SK-N-SH (cell line): ENCODE measurements around the gene STK35. TPM values are rescaled to one million over a fixed set of nuclear protein-coding genes. Genes with fewer than 3 reads are reported as not detected.

Experiments used
- CTCF ChIA-PET: fragments of 300-600, 350-600 bp; formaldehyde crosslinking; extraction: SDS; loops from one replicate; lab custom pipeline; 2021; lab: Yijun Ruan, JAX
- POLR2A ChIA-PET: fragments of 350-600 bp; sonication (Branson Sonifier 250); formaldehyde crosslinking; extraction: SDS; loops from one replicate; lab custom pipeline; 2020; ENCODE audit warnings: antibody characterized with exemption, inconsistent platforms; lab: Yijun Ruan, JAX
- DNase-seq: peaks from one replicate; pipeline ENCODE4 v3.0.0; 2012
- H2AFZ ChIP-seq: fragments of 200-600 bp; sonication (generic); 2 replicates; pipeline ENCODE4 v1.8.1; 2016; ENCODE audit warnings: antibody characterized with exemption, mild to moderate bottlenecking, low read depth
- H3F3A ChIP-seq: fragments of 200-600 bp; sonication (generic); replicated peaks from 2 replicates; pipeline ENCODE3; 2016; ENCODE audit warnings: antibody characterized with exemption, mild to moderate bottlenecking; ENCODE audit not compliant: insufficient read depth
- H3K27ac ChIP-seq, 2 experiments: fragments of 200-500 bp in 1 of 2; fragments of 200-600 bp in 1 of 2; sonication (Bioruptor generic) in 1 of 2; sonication (generic), shearing (Covaris generic) in 1 of 2; 2 replicates each; pipeline versions ENCODE4 v1.5.1 to v1.6.1; 2014 to 2016; ENCODE audit warnings: low read depth in 2 of 2, inconsistent platforms in 1 of 2, low read length in 1 of 2, mild to moderate bottlenecking in 1 of 2, mixed read lengths in 1 of 2
- H3K27me3 ChIP-seq: fragments of 200-600 bp; sonication (generic), shearing (Covaris generic); 2 replicates; pipeline ENCODE4 v1.6.1; 2016; ENCODE audit warnings: mixed run types; ENCODE audit not compliant: insufficient read depth
- H3K36me3 ChIP-seq, 2 experiments: fragments of 200-500 bp in 1 of 2; fragments of 200-600 bp in 1 of 2; sonication (Bioruptor generic) in 1 of 2; sonication (generic) in 1 of 2; replicated peaks in 1 of 2; 2 replicates each; pipeline versions ENCODE3 to v1.5.1; 2014 to 2016; ENCODE audit warnings: low read length in 1 of 2, mild to moderate bottlenecking in 1 of 2; ENCODE audit not compliant: insufficient read depth in 2 of 2, control insufficient read depth in 1 of 2
- H3K4me1 ChIP-seq, 2 experiments: fragments of 200-500 bp in 1 of 2; fragments of 200-600 bp in 1 of 2; sonication (Bioruptor generic) in 1 of 2; sonication (generic), shearing (Covaris generic) in 1 of 2; 2 replicates each; pipeline versions ENCODE4 v1.5.1 to v1.6.1; 2014 to 2016; ENCODE audit warnings: low read depth in 1 of 2, low read length in 1 of 2, mixed run types in 1 of 2; ENCODE audit not compliant: insufficient read depth in 2 of 2, control insufficient read depth in 1 of 2
- H3K4me2 ChIP-seq: fragments of 200-600 bp; sonication (generic), shearing (Covaris generic); 2 replicates; pipeline ENCODE4 v1.6.1; 2017; ENCODE audit warnings: mixed run types
- H3K4me3 ChIP-seq, 2 experiments: fragments of 200-500 bp in 1 of 2; fragments of 200-600 bp in 1 of 2; sonication (Bioruptor generic) in 1 of 2; sonication (generic), shearing (Covaris generic) in 1 of 2; 2 replicates each; pipeline versions ENCODE4 v1.5.1 to v1.8.1; 2014 to 2016; ENCODE audit warnings: low read depth in 2 of 2, inconsistent platforms in 1 of 2, low read length in 1 of 2, mild to moderate bottlenecking in 1 of 2, mixed read lengths in 1 of 2, moderate library complexity in 1 of 2
- H3K79me2 ChIP-seq: fragments of 200-600 bp; sonication (generic); 2 replicates; pipeline ENCODE4 v1.8.1; 2017; ENCODE audit warnings: mild to moderate bottlenecking; ENCODE audit not compliant: insufficient read depth
- H3K9ac ChIP-seq: fragments of 200-600 bp; sonication (generic); 2 replicates; pipeline ENCODE4 v1.6.1; 2017; ENCODE audit warnings: mixed run types
- H3K9me2 ChIP-seq: fragments of 200-600 bp; sonication (generic); 2 replicates; pipeline ENCODE4 v1.6.1; 2017; ENCODE audit warnings: mixed run types
- H3K9me3 ChIP-seq: fragments of 200-600 bp; sonication (generic); 2 replicates; pipeline ENCODE4 v1.6.1; 2017; ENCODE audit warnings: mixed run types, mild to moderate bottlenecking, moderate library complexity
- H4K20me1 ChIP-seq: fragments of 200-600 bp; sonication (generic); 2 replicates; pipeline ENCODE4 v1.6.1; 2017; ENCODE audit warnings: mild to moderate bottlenecking, mixed run types; ENCODE audit not compliant: insufficient read depth
- ELF1 ChIP-seq: IDR thresholded peaks from 2 replicates; pipeline ENCODE4 v1.4.0; 2012
- EP300 ChIP-seq, 2 experiments: IDR thresholded peaks; 2 replicates each; pipeline versions ENCODE4 v1.4.0 to v1.6.1; 2012; ENCODE audit warnings: borderline replicate concordance in 1 of 2, low read depth in 1 of 2, low read length in 1 of 2
- FOSL2 ChIP-seq: IDR thresholded peaks from 2 replicates; pipeline ENCODE4 v1.4.0; 2012; ENCODE audit warnings: low read depth, mild to moderate bottlenecking, moderate library complexity, borderline replicate concordance
- GABPA ChIP-seq: IDR thresholded peaks from 2 replicates; pipeline ENCODE4 v1.4.0; 2012; ENCODE audit warnings: low read depth, mild to moderate bottlenecking
- GATA2 ChIP-seq: sonication (generic); formaldehyde crosslinking; IDR thresholded peaks from 2 replicates; pipeline ENCODE4 v1.5.0; 2020; ENCODE audit warnings: mild to moderate bottlenecking, missing genetic modification reagents
- MEF2A ChIP-seq: IDR thresholded peaks from 2 replicates; pipeline ENCODE4 v1.4.0; 2012; ENCODE audit warnings: low read depth, borderline replicate concordance
- MXI1 ChIP-seq: IDR thresholded peaks from 2 replicates; pipeline ENCODE4 v1.6.1; 2012; ENCODE audit warnings: mild to moderate bottlenecking, low read depth, low read length, improper control_type of control experiment
- NRF1 ChIP-seq: IDR thresholded peaks from 2 replicates; pipeline ENCODE4 v1.6.1; 2012; ENCODE audit warnings: low read depth, mild to moderate bottlenecking, low read length
- RAD21 ChIP-seq: IDR thresholded peaks from 2 replicates; pipeline ENCODE4 v1.6.1; 2012; ENCODE audit warnings: mild to moderate bottlenecking, low read length
- RCOR1 ChIP-seq: fragments of 150-350 bp; IDR thresholded peaks from 2 replicates; pipeline ENCODE4 v1.6.1; 2017; ENCODE audit warnings: antibody characterized with exemption, low read length
- RFX5 ChIP-seq: IDR thresholded peaks from 2 replicates; pipeline ENCODE4 v1.6.1; 2012; ENCODE audit warnings: mild to moderate bottlenecking, improper control_type of control experiment, low read length
- RXRA ChIP-seq: IDR thresholded peaks from 2 replicates; pipeline ENCODE4 v1.4.0; 2012; ENCODE audit warnings: low read depth, mild to moderate bottlenecking, borderline replicate concordance
- SMC3 ChIP-seq: IDR thresholded peaks from 2 replicates; pipeline ENCODE4 v1.6.1; 2012; ENCODE audit warnings: low read depth, low read length, improper control_type of control experiment
- WGBS: methylation state at CpG from one replicate; pipeline ENCODE4 v1.1.6; 2017; ENCODE audit warnings: low lambda C conversion rate; 5-methylcytosine and 5-hydroxymethylcytosine counted together
- polyA plus RNA-seq, 3 experiments: library from polyadenylated mRNA; depleted of rRNA; stranded (reverse); fragments of >200 nt; gene quantifications; 2 replicates each; pipeline ENCODE4 v1.2.3, GENCODE V29; 2012
- TF ChIP-seq, protein P1 (sequence below): fragments of 150-350 bp; IDR thresholded peaks from 2 replicates; pipeline ENCODE4 v1.6.1; 2016; ENCODE audit warnings: mild to moderate bottlenecking, low read depth, low read length
- TF ChIP-seq, protein P2 (sequence below): IDR thresholded peaks from 2 replicates; pipeline ENCODE4 v1.4.0; 2012; ENCODE audit warnings: low read depth, borderline replicate concordance
- TF ChIP-seq, protein P3 (sequence below): IDR thresholded peaks from 2 replicates; pipeline ENCODE4 v1.4.0; 2012; ENCODE audit warnings: low read depth
- TF ChIP-seq, protein P4 (sequence below): fragments of 150-350 bp; IDR thresholded peaks from 2 replicates; pipeline ENCODE4 v1.6.1; 2017; ENCODE audit warnings: antibody characterized with exemption, low read length, low read depth, borderline replicate concordance
- TF ChIP-seq, protein P5 (sequence below): IDR thresholded peaks from 2 replicates; pipeline ENCODE4 v1.6.1; 2012; ENCODE audit warnings: mild to moderate bottlenecking, low read depth, low read length, moderate library complexity

The STK35 gene
- polyA plus RNA-seq, 1 of the 3 experiments (the other 2 are of a cell fraction), result 6.7 TPM

DNA sequence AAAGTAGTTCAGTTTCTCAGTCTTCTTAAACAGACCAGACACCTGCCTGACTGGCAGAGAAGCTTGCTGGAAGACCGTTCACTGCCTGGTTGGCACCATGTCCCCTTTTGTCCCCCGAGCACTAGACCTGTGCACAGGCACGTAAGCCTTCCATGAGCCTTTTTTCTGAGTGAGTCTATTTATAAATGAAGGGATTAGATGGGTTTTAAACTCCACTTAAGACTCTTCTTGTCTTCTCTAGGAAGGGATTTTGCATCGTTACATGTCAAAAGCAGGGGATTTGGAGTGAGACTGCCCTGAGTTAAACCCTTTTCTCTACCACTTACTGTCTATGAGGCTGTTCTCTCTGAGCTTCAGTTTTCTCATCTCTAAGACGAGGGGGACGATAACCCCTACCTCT, 37.6 kb downstream of the STK35 start:
- 95% methylated on average over 6 of the region's 6 CpGs for WGBS
- no peak overlapping the region for H3K4me3 ChIP-seq
- CTCF ChIA-PET, result interaction anchor here (1.1 to 3.0 kb wide), 2 partner anchors 33 to 133 kb away, joined by 3 to 17 read pairs; no protein-coding TSS in a partner anchor
- DNase-seq, result no peak
- peaks cover 0 to 9% of the 10 kb centered on the region in 2 experiments for H3K36me3 ChIP-seq
- H2AFZ ChIP-seq, result no peak overlapping the region
- no peak overlapping the region for H3K9ac ChIP-seq
- H3K27ac ChIP-seq, result no peak overlapping the region
- peaks cover 10 to 29% of the 10 kb centered on the region in 2 experiments; a peak in 3 of 4 replicates for H3K4me1 ChIP-seq
- TF ChIP-seq GATA2 (CRISPR knock-in tag) (no peak), RCOR1 (no peak), ELF1 (no peak)
- TF ChIP-seq, protein P1, sequence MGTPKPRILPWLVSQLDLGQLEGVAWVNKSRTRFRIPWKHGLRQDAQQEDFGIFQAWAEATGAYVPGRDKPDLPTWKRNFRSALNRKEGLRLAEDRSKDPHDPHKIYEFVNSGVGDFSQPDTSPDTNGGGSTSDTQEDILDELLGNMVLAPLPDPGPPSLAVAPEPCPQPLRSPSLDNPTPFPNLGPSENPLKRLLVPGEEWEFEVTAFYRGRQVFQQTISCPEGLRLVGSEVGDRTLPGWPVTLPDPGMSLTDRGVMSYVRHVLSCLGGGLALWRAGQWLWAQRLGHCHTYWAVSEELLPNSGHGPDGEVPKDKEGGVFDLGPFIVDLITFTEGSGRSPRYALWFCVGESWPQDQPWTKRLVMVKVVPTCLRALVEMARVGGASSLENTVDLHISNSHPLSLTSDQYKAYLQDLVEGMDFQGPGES, result no peak
- TF ChIP-seq, protein P2, sequence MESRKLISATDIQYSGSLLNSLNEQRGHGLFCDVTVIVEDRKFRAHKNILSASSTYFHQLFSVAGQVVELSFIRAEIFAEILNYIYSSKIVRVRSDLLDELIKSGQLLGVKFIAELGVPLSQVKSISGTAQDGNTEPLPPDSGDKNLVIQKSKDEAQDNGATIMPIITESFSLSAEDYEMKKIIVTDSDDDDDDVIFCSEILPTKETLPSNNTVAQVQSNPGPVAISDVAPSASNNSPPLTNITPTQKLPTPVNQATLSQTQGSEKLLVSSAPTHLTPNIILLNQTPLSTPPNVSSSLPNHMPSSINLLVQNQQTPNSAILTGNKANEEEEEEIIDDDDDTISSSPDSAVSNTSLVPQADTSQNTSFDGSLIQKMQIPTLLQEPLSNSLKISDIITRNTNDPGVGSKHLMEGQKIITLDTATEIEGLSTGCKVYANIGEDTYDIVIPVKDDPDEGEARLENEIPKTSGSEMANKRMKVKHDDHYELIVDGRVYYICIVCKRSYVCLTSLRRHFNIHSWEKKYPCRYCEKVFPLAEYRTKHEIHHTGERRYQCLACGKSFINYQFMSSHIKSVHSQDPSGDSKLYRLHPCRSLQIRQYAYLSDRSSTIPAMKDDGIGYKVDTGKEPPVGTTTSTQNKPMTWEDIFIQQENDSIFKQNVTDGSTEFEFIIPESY, result no peak
- TF ChIP-seq, all 33 proteins: peak for 0
- peaks cover 33% of the 10 kb centered on the region for H4K20me1 ChIP-seq
- peaks cover 83% of the 10 kb centered on the region for H3K79me2 ChIP-seq
- no peak overlapping the region for H3K4me2 ChIP-seq
- H3K9me3 ChIP-seq, result no peaks in the 10 kb centered on the region
- H3K27me3 ChIP-seq, result no peaks in the 10 kb centered on the region
- H3F3A ChIP-seq, result peaks cover 6% of the 10 kb centered on the region
- POLR2A ChIA-PET, result no interaction called here
- H3K9me2 ChIP-seq, result no peaks in the 10 kb centered on the region

DNA sequence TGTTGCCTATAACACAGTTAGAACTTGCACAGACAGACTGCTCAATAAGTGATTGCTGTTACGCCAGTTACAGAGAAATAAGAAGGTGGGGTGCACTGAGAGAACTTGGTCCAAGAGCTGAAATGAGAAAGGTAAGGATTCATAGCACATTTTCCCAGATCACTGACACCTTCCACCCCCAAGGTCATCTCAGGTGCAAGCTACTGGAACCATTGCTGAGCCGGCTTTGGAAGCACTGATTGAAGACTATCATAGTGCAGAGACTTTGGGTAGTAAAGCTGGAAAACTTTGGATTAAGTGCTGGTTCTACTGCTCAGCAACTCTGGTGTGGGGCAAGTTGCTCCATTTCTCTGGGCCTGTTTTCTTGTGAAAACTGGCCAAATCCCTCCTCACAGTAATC, 38.1 kb downstream of the STK35 start:
- Histone ChIP-seq H3K9me2 (no peaks in the 10 kb centered on the region), H3K9ac (no peak overlapping the region), H3K4me2 (no peak overlapping the region), H2AFZ (no peak overlapping the region), H3K4me1 (peaks cover 10 to 29% of the 10 kb centered on the region in 2 experiments; a peak in 3 of 4 replicates), H3F3A (peaks cover 6% of the 10 kb centered on the region), H4K20me1 (peaks cover 31% of the 10 kb centered on the region), H3K4me3 (no peak overlapping the region), H3K36me3 (peaks cover 0 to 14% of the 10 kb centered on the region in 2 experiments), H3K9me3 (no peaks in the 10 kb centered on the region), H3K79me2 (peaks cover 78% of the 10 kb centered on the region), H3K27ac (no peak overlapping the region), H3K27me3 (no peaks in the 10 kb centered on the region)
- WGBS, result 91% methylated on average over 2 of the region's 2 CpGs
- no peak for DNase-seq
- CTCF ChIA-PET, result interaction anchor here (1.6 to 3.0 kb wide), 4 partner anchors 12 to 362 kb away, joined by 4 to 17 read pairs (median 5); no protein-coding TSS in a partner anchor
- POLR2A ChIA-PET, result interaction anchor here (1.0 kb wide), 1 partner anchor 9 kb away, joined by 3 read pairs; no protein-coding TSS in a partner anchor
- no peak for TF ChIP-seq ELF1
- TF ChIP-seq, protein P3, sequence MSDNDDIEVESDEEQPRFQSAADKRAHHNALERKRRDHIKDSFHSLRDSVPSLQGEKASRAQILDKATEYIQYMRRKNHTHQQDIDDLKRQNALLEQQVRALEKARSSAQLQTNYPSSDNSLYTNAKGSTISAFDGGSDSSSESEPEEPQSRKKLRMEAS, result no peak
- TF ChIP-seq MEF2A, result no peak
- TF ChIP-seq, protein P4, sequence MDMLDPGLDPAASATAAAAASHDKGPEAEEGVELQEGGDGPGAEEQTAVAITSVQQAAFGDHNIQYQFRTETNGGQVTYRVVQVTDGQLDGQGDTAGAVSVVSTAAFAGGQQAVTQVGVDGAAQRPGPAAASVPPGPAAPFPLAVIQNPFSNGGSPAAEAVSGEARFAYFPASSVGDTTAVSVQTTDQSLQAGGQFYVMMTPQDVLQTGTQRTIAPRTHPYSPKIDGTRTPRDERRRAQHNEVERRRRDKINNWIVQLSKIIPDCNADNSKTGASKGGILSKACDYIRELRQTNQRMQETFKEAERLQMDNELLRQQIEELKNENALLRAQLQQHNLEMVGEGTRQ, result no peak
- TF ChIP-seq GABPA, result no peak
- TF ChIP-seq, protein P5, sequence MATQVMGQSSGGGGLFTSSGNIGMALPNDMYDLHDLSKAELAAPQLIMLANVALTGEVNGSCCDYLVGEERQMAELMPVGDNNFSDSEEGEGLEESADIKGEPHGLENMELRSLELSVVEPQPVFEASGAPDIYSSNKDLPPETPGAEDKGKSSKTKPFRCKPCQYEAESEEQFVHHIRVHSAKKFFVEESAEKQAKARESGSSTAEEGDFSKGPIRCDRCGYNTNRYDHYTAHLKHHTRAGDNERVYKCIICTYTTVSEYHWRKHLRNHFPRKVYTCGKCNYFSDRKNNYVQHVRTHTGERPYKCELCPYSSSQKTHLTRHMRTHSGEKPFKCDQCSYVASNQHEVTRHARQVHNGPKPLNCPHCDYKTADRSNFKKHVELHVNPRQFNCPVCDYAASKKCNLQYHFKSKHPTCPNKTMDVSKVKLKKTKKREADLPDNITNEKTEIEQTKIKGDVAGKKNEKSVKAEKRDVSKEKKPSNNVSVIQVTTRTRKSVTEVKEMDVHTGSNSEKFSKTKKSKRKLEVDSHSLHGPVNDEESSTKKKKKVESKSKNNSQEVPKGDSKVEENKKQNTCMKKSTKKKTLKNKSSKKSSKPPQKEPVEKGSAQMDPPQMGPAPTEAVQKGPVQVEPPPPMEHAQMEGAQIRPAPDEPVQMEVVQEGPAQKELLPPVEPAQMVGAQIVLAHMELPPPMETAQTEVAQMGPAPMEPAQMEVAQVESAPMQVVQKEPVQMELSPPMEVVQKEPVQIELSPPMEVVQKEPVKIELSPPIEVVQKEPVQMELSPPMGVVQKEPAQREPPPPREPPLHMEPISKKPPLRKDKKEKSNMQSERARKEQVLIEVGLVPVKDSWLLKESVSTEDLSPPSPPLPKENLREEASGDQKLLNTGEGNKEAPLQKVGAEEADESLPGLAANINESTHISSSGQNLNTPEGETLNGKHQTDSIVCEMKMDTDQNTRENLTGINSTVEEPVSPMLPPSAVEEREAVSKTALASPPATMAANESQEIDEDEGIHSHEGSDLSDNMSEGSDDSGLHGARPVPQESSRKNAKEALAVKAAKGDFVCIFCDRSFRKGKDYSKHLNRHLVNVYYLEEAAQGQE, result no peak
- no peak for TF ChIP-seq MXI1
- no peak for TF ChIP-seq SMC3
- no peak for TF ChIP-seq EP300 (IDR thresholded peaks at IDR 0.05; ENCODE audit: borderline replicate concordance in 1 of 2, low read depth in 1 of 2, low read length in 1 of 2)
- TF ChIP-seq NRF1, result no peak
- no peak for TF ChIP-seq RAD21
- TF ChIP-seq FOSL2, result no peak
- no peak for TF ChIP-seq RFX5
- TF ChIP-seq, protein P1, result no peak
- TF ChIP-seq GATA2 (CRISPR knock-in tag), result no peak
- TF ChIP-seq RXRA, result no peak
